OCI-LY7 (cell line): ENCODE measurements around the gene CUX1. TPM values are rescaled to one million over a fixed set of nuclear protein-coding genes. Genes with fewer than 3 reads are reported as not detected.
"Not testable (repeated sequence)": the region's sequence is repeated elsewhere in the genome, so short reads cannot be mapped to it uniquely, and the experiment has no call there.

ENCODE experiments used
- BruUV-seq: library from RNA; stranded (reverse); fragments of 400-500 nt; replicated peaks from 2 replicates; lab custom pipeline; 2021; lab: Mats Ljungman, UMichigan
- CTCF ChIA-PET: fragments of 300-600 bp; sonication (Branson Sonifier 250); formaldehyde crosslinking; loops from one replicate; lab custom pipeline; 2022; ENCODE audit warnings: antibody characterized with exemption; ENCODE audit not compliant: unreplicated experiment; lab: Charles Lee
- POLR2A ChIA-PET: fragments of 300-600 bp; sonication (Branson Sonifier 250); formaldehyde crosslinking; loops from one replicate; lab custom pipeline; 2022; ENCODE audit warnings: antibody characterized with exemption; lab: Charles Lee
- DNase-seq: peaks from one replicate; pipeline ENCODE4 v3.0.0-alpha.2; 2015; ENCODE audit warnings: low spot score
- H2AFZ ChIP-seq: fragments of 200-600 bp; sonication (generic), shearing (Covaris generic); 2 replicates; pipeline ENCODE4 v1.6.1; 2014; ENCODE audit warnings: mild to moderate bottlenecking, antibody characterized with exemption, low read length, moderate library complexity
- H3K27ac ChIP-seq: fragments of 200-600 bp; sonication (generic); 2 replicates; pipeline ENCODE4 v1.5.1; 2014; ENCODE audit warnings: mixed run types, low read depth, mild to moderate bottlenecking, moderate library complexity, low read length, inconsistent platforms; ENCODE audit not compliant: poor library complexity, severe bottlenecking
- H3K36me3 ChIP-seq: fragments of 200-600 bp; sonication (generic); 2 replicates; pipeline ENCODE4 v1.6.1; 2014; ENCODE audit warnings: mild to moderate bottlenecking, antibody characterized with exemption, low read length, moderate library complexity, mixed read lengths; ENCODE audit not compliant: insufficient read depth
- H3K4me1 ChIP-seq: fragments of 200-600 bp; sonication (generic); 2 replicates; pipeline ENCODE4 v1.5.1; 2014; ENCODE audit warnings: mild to moderate bottlenecking, low read length; ENCODE audit not compliant: insufficient read depth, poor library complexity, severe bottlenecking
- H3K4me2 ChIP-seq: fragments of 200-600 bp; sonication (generic); 2 replicates; pipeline ENCODE4 v1.6.1; 2014; ENCODE audit warnings: mild to moderate bottlenecking, low read length
- H3K4me3 ChIP-seq: fragments of 200-600 bp; sonication (generic); 2 replicates; pipeline ENCODE4 v1.5.1; 2014; ENCODE audit warnings: mild to moderate bottlenecking, low read depth, low read length; ENCODE audit not compliant: poor library complexity, severe bottlenecking
- H3K79me2 ChIP-seq: fragments of 200-600 bp; sonication (generic); 2 replicates; pipeline ENCODE4 v1.6.1; 2016; ENCODE audit warnings: low read depth, mild to moderate bottlenecking, low read length, moderate library complexity, mixed read lengths; ENCODE audit not compliant: insufficient read depth
- H3K9me2 ChIP-seq: fragments of 200-600 bp; sonication (generic); 2 replicates; pipeline ENCODE4 v1.6.1; 2016; ENCODE audit warnings: mild to moderate bottlenecking, low read length, mixed read lengths; ENCODE audit not compliant: insufficient read depth
- H3K9me3 ChIP-seq: fragments of 200-600 bp; sonication (generic); 2 replicates; pipeline ENCODE4 v1.6.1; 2014; ENCODE audit warnings: mild to moderate bottlenecking, mixed run types, low read length, mixed read lengths
- H4K20me1 ChIP-seq: fragments of 200-600 bp; sonication (generic); 2 replicates; pipeline ENCODE4 v1.6.1; 2014; ENCODE audit warnings: mild to moderate bottlenecking, antibody characterized with exemption, low read length, moderate library complexity, mixed read lengths; ENCODE audit not compliant: insufficient read depth
- CTCF ChIP-seq: fragments of 200-600 bp; sonication (generic); conservative IDR thresholded peaks from 2 replicates; pipeline ENCODE4 v1.5.1; 2014; ENCODE audit warnings: mild to moderate bottlenecking, antibody characterized with exemption, low read length, moderate library complexity, mixed read lengths
- EZH2phosphoT487 ChIP-seq: fragments of 200-600 bp; sonication (generic); IDR thresholded peaks from 2 replicates; pipeline ENCODE4 v1.6.1; 2018; ENCODE audit warnings: low read depth, borderline replicate concordance, mild to moderate bottlenecking, mixed run types, antibody characterized with exemption, low read length, moderate library complexity, mixed read lengths
- intact Hi-C: fragments of 100-400 bp; cut with micrococcal nuclease; formaldehyde crosslinking; loops from one replicate; pipeline ENCODE4 v1.10.0; 2022; ENCODE audit not compliant: unreplicated experiment
- total RNA-seq, 2 experiments: library from RNA; depleted of rRNA in 1 of 2; stranded (reverse); fragments of >200 nt in 1 of 2; shearing (Covaris generic) in 1 of 2; gene quantifications; 2 replicates each; pipeline ENCODE4 v1.2.3, GENCODE V29; 2014 to 2022

The CUX1 gene
- total RNA-seq, 2 experiments from 2014 or later = 143 to 199 TPM

GRCh38 chr7:102228935-102229334 is 411.5 kb downstream of the CUX1 start:
- no peaks in the 10 kb centered on the region for H3K4me1 ChIP-seq
- no peak for DNase-seq
- intact Hi-C loops = no loop called here
- POLR2A ChIA-PET = interaction anchor here (0.5 kb wide), 1 partner anchor 230 kb away, joined by 4 read pairs; no protein-coding TSS in a partner anchor
- peaks cover 90% of the 10 kb centered on the region for H3K36me3 ChIP-seq
- H3K9me2 ChIP-seq = no peaks in the 10 kb centered on the region
- H3K79me2 ChIP-seq = no peaks in the 10 kb centered on the region
- CTCF ChIA-PET = no interaction called here
- no TSS peak for BruUV-seq
- no peaks in the 10 kb centered on the region for H3K9me3 ChIP-seq
- no peak overlapping the region for H3K27ac ChIP-seq
- TF ChIP-seq CTCF = no peak
- no peak overlapping the region for H3K4me3 ChIP-seq
- H4K20me1 ChIP-seq = no peaks in the 10 kb centered on the region
- H3K4me2 ChIP-seq = no peak overlapping the region
- H2AFZ ChIP-seq = no peak overlapping the region

GRCh38 chr7:102230162-102230561 is 412.7 kb downstream of the CUX1 start:
- POLR2A ChIA-PET = interaction anchor here (0.6 to 0.8 kb wide), 5 partner anchors 65 to 850 kb away, joined by 3 to 5 read pairs (median 4); no protein-coding TSS in a partner anchor
- H3K4me1 ChIP-seq, BruUV-seq, H3K4me2 ChIP-seq, H2AFZ ChIP-seq, H3K27ac ChIP-seq, CTCF ChIA-PET, H3K79me2 ChIP-seq, DNase-seq, intact Hi-C loops, H4K20me1 ChIP-seq, H3K9me2 ChIP-seq, H3K9me3 ChIP-seq, H3K4me3 ChIP-seq: not testable (repeated sequence)
- H3K36me3 ChIP-seq = peaks cover 92% of the 10 kb centered on the region

- Histone ChIP-seq H4K20me1 (no peaks in the 10 kb centered on the region), H3K79me2 (no peaks in the 10 kb centered on the region), H3K4me3 (no peak overlapping the region), H3K27ac (no peak overlapping the region), H3K4me1 (no peaks in the 10 kb centered on the region), H3K4me2 (no peak overlapping the region), H3K36me3 (peaks cover 91% of the 10 kb centered on the region), H2AFZ (no peak overlapping the region), H3K9me3 (no peaks in the 10 kb centered on the region), H3K9me2 (no peaks in the 10 kb centered on the region)
- DNase-seq = no peak
- CTCF ChIA-PET = no interaction called here
- intact Hi-C loops = no loop called here
- TF ChIP-seq CTCF (no peak), EZH2phosphoT487 (no peak)
- no TSS peak for BruUV-seq
- POLR2A ChIA-PET = interaction anchor here (0.6 to 0.8 kb wide), 4 partner anchors 361 to 850 kb away, joined by 3 to 4 read pairs (median 4); no protein-coding TSS in a partner anchor
Measured at GRCh38 chr7:102230593-102230992, 413.2 kb downstream of the CUX1 start.
